Measurements from ENCODE around the gene RELL2.
A peak's percentile ranks its signal among the peaks of the same experiment; 100 is the strongest.

Gene RELL2

DNA sequence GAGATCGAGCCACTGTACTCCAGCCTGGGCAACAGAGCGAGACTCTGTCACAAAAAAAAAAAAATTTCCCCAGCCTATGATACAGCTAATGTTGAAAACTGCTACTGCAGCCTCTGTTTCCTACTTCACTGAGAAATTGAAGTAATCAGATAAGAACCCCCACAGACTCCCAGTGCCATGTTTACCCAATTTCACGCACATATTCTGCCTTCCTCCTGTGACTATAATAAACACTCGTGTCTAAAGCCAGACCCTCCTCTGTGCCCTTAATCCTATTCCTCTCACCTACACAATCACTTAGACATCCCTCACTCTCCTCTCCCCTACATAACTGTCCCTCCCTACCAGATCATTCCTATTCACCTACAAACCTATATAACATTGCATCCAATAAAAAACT lies 38.9 kb downstream of the RELL2 start:
- DNase-seq (ENCODE audit: low read depth in 2 of 2) = no peak

DNA sequence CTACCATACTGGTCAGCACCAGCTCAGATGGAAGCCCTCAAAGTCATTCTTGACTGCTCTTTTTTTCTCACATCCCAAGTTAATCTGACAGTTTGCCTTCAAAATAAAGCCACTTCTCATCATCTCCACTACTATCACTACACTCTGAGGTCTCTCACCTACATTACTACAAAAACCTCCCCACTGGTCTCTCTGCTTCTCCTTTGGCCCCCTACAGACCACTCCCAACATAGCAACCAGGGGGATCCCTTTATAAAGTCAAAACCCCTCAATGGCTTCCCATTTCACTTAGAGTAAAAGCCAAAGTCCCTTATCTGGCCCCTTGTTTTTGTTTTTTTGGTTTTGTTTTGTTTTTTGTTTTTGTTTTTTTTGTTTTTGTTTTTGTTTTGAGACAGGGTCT lies 40.6 kb downstream of the RELL2 start:
- DNase-seq (ENCODE audit: low read depth in 2 of 2) = no peak

DNA sequence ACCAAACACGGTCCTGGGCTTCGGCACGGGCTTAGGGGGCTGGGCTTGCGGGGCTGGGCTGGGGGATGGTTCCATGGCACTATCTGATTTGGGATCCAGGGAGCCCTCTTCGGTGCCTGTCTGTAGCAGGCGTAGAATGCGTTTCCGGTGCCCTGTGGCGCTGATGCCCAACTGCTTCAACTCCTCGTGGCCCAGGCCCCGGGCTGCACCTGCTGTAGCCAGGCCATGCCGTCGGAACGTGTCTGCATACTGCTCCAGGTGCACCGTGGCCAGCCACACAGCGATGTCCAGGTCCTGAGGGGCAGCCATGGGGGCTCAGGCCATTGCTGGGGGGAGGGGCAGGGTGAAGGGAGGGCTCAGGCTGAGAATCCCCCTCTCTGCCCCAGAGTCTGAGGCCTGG lies 43.4 kb downstream of the RELL2 start:
- no peak for DNase-seq (ENCODE audit: low read depth in 2 of 2)

DNA sequence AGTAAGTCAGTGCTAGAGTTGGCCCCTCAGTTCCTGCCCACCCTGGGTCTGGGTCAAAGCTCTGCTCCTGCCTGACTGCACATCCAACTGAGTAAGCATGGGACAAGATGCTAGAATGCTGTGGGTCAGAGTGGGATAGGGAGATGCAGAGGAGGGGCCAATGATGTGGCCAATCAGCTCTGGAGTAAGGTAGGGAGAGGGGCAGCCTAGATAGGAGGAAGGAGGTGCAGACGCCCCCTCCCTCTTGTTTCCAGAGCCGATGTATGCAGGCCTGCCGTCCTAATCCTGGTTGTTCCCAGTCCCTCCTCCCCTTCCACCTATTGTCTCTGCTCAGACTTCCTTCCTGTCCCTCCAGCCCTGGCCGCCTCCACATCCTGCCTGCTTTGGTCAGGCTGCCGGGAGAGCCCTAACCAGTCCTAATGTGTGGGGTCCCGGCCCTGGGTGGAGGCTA lies 44.0 kb downstream of the RELL2 start:
- no peak for DNase-seq (ENCODE audit: low read depth in 2 of 2)

DNA sequence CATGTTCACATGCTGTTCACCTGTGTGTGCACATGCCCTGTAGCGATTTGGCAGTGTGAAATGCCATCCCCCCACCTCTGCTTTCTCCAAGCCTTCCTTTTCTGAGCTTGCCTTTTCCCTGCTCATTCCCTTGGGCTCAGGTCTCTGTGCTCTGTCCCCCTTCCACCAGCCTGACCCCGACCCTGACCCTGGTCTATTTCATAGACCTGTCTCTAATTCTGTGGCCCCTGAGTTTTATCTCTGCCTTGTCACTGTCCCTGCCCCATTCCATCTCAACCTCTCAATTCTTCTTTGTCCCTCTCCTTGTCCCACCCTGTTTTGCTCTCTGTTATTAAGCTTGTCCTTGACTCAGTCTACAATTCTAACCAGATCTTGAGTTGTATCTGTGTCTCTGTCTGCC lies 44.5 kb downstream of the RELL2 start:
- DNase-seq (ENCODE audit: low read depth in 2 of 2) = no peak

DNA sequence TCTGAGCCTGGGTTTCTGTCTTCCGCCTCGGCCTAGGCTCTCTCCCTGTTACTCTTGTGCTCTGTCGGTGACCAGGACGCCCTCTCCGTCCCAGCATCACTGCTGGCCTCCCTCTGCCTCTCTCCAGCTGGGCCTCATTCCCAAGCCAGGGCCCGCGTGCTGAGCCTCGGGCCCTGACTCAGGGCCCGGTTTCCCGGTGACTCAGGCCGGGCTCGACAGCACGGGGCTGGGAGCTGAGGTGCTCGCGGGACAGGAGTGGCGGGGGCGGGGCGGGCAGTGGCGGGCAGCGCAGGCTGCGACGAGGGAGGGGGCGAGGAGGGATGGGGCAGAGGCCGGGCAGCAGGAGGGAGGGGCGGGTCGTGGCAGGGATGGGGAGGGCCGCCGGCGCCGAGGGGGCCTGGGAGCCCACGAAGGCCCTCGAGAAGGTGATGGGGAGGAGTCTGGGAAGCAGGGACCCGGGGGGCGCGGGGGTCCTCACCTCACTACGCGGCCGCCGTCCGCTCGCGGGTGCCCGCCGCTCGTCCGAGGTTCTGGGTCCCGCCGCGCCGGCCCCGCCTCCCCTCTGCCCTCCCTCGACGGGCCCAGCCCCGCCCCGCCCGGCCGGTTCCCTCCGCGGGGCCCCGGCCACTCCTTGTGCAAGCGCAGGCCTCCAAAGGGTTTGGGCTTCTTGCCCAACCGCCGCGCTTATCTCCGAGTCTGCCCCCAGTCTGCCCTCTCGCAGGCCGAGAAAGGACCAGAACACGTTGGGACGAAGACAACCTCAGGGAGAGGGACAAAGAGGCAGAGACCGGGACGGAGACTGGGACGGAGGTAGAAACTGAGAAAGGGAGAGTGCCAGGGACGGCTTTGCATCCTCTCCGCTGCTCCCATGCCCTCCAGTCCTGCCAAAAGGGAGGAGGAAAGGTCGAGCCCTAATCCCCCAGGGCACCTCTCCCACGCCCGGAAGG lies 45.2 kb downstream of the RELL2 start, which contains the start of gene ARAP3:
TSS of gene ARAP3 (minus strand) at position 536 of the 947 bp plus-strand sequence. CDS start 1,744 bp downstream, outside the sequence.
- DNase-seq (ENCODE audit: low read depth in 2 of 2) = peak in 1 of 2 donors; percentile 46

DNA sequence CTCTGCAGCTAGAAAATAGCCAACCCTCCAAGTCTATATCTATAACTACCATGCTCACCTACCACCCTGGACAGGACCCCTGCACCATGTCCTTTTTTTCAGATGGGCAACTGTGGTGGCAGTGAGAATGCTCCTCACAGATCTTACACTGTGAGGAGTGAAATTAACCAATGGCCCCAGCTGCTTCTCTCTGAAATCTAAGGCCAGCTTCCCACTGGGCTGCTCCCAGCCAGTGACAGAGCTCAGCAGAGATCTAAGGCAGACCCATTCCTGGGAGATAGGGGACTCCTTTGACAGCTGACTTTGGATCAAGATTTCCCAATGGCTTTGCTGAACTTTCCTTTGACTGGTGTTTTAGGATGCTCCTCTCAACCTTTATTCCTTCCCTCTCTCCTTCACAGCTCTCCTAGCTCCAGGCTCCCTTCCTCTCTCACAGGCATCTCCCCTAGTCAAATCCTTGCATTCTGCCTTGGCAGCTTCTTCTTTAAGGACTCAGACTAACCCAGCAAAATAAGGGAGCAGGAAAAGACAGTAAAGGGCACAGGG lies 46.9 kb downstream of the RELL2 start:
- no peak for DNase-seq (ENCODE audit: low read depth in 2 of 2)

DNA sequence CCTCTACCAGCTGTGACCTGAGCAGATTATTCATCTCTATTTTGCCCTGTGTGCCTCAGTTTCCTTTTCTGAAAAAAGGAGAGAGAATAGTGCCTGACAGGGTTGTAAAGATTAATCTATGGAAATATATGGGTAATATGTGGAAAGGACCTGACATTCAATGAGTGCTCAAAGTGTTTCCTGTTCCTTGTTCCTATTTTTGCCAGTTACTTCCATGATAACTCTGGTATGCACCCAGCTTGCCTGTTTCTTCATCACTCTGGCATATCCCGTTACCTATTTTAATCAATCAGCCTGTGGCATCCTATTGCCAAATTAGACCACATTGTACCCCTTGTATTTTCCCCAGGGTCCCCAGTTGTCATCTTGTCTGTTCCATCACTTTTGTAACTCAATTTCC lies 48.8 kb downstream of the RELL2 start:
- DNase-seq (ENCODE audit: low read depth in 2 of 2) = no peak

DNA sequence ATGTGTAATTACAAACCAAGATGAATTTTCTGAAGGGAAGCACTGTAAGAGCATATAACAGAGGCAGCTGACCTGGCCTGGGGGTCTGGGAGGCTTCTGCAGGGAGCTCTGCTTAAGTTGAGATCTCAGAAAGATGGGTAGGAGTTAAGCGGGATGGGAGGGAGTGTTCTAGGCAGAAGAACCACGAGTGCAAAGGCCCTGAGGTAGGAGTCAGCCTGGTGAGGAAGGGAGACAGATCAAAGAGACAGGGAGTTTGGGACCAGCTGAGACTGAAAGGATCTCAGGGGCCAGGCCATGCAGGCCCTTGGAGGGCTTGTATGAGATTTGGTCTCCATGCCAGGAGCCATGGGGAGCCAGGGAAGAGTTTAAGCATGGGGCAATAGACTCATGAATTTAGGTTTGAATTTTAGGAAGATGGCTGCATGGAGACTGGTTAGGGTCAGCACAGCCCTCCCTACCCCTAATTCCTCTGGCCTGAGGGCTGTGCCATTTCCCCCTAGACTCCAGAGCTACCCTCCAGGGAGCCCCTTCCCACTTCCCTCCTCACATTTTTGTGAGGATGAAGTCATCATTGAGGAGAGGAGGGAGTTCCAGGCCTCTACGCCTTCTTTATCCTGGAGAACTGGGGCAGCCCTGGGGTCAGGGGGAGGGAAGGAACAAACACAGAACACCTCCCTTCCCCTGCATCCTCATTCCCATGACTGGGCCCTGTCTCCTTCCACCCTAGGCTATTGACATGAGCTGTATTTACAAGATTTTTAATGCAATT lies 50.0 kb downstream of the RELL2 start:
- no peak for DNase-seq (ENCODE audit: low read depth in 2 of 2)
